K562 (cell line): ENCODE results near the gene IQSEC3. TPM values are rescaled to one million over a fixed set of nuclear protein-coding genes. Genes with fewer than 3 reads are reported as not detected.

ENCODE experiments used
- ATAC-seq: fragments of 200-7000 bp; cut with Tn5 transposase; 3 replicates; pipeline ENCODE4 v1.9.1; 2020; ENCODE audit warnings: moderate library complexity
- BruUV-seq: library from RNA; stranded (reverse); fragments of 400-500 nt; replicated peaks from 2 replicates; lab custom pipeline; 2021; lab: Mats Ljungman, UMichigan
- CTCF ChIA-PET: fragments of 300-600 bp; formaldehyde crosslinking; extraction: SDS; loops from one replicate; lab custom pipeline; 2021; ENCODE audit warnings: low intra/inter-chr PET ratio; lab: Yijun Ruan, JAX
- POLR2A ChIA-PET: fragments of 300-600, 350-650 bp; sonication (Branson Sonifier 250); formaldehyde crosslinking; extraction: SDS; loops from one replicate; lab custom pipeline; 2021; ENCODE audit warnings: antibody characterized with exemption, inconsistent platforms; lab: Yijun Ruan, JAX
- DNase-seq, 4 experiments: peaks; one replicate each; pipeline versions ENCODE4 v3.0.0 to v3.0.0-alpha.2; 2011 to 2018; ENCODE audit warnings: low spot score in 3 of 4, mixed read lengths in 3 of 4; ENCODE audit errors: extremely low read depth in 1 of 4
- FAIRE-seq: peaks from 2 replicates; lab custom pipeline; 2011; peaks lifted over from hg19 to GRCh38; lab: Jason Lieb, UNC
- H2AFZ ChIP-seq: 2 replicates; pipeline ENCODE4 v1.6.0; 2011; ENCODE audit warnings: low read depth, low read length, control low read depth, inconsistent platforms
- H3K27ac ChIP-seq: fragments of 200-600 bp; 3 replicates; pipeline ENCODE4 v1.8.0; 2011; ENCODE audit warnings: low read depth, mild to moderate bottlenecking, control low read depth, inconsistent platforms, low read length, moderate library complexity, mixed read lengths; ENCODE audit errors: extremely low read depth
- H3K27me3 ChIP-seq, 2 experiments: fragments of 300-600 bp in 1 of 2; 2 replicates in 1 of 2; 3 replicates in 1 of 2; pipeline versions ENCODE4 v1.6.0 to v1.8.0; 2011; ENCODE audit warnings: inconsistent platforms in 2 of 2, low read length in 2 of 2, mild to moderate bottlenecking in 1 of 2, mixed read lengths in 1 of 2, moderate library complexity in 1 of 2; ENCODE audit not compliant: control insufficient read depth in 2 of 2, insufficient read depth in 2 of 2
- H3K36me3 ChIP-seq: fragments of 300-600 bp; 3 replicates; pipeline ENCODE4 v1.8.0; 2011; ENCODE audit warnings: mild to moderate bottlenecking, low read length, inconsistent platforms; ENCODE audit not compliant: control insufficient read depth, insufficient read depth
- H3K4me1 ChIP-seq, 2 experiments: fragments of 200-600 bp in 1 of 2; replicated peaks in 1 of 2; 2 replicates in 1 of 2; 3 replicates in 1 of 2; pipeline versions ENCODE4 v1.5.1 to v1.8.0; 2011; ENCODE audit warnings: inconsistent platforms in 2 of 2, low read length in 2 of 2, mild to moderate bottlenecking in 1 of 2, mixed read lengths in 1 of 2, moderate library complexity in 1 of 2; ENCODE audit not compliant: control insufficient read depth in 2 of 2, insufficient read depth in 2 of 2
- H3K4me2 ChIP-seq: 2 replicates; pipeline ENCODE4 v1.6.1; 2011; ENCODE audit warnings: low read length, control low read depth, inconsistent platforms, mixed read lengths; ENCODE audit not compliant: insufficient read depth
- H3K4me3 ChIP-seq: fragments of 200-600 bp; sonication (generic), shearing (Covaris generic); 2 replicates; pipeline ENCODE4 v1.5.1; 2016; ENCODE audit warnings: control low read depth, inconsistent platforms
- H3K79me2 ChIP-seq: fragments of 200-600 bp; 3 replicates; pipeline ENCODE4 v1.8.0; 2011; ENCODE audit warnings: low read length, inconsistent platforms; ENCODE audit not compliant: control insufficient read depth, insufficient read depth
- H3K9ac ChIP-seq, 2 experiments: 2 replicates each; pipeline versions ENCODE4 v1.6.0 to v1.6.1; 2011; ENCODE audit warnings: low read depth in 2 of 2, low read length in 2 of 2, control low read depth in 1 of 2, inconsistent platforms in 1 of 2, mild to moderate bottlenecking in 1 of 2, mixed read lengths in 1 of 2; ENCODE audit not compliant: insufficient read depth in 1 of 2
- H3K9me1 ChIP-seq: one replicate; pipeline ENCODE4 v1.6.0; 2011; ENCODE audit warnings: inconsistent platforms, mild to moderate bottlenecking, low read length, moderate library complexity; ENCODE audit not compliant: control insufficient read depth, insufficient read depth
- H3K9me3 ChIP-seq: replicated peaks from 2 replicates; pipeline ENCODE4 v1.5.1; 2011; ENCODE audit warnings: low read depth, low read length, inconsistent platforms; ENCODE audit not compliant: control insufficient read depth, insufficient read depth
- H4K20me1 ChIP-seq: replicated peaks from 2 replicates; pipeline ENCODE4 v1.6.1; 2011; ENCODE audit warnings: low read length, inconsistent platforms, mixed read lengths; ENCODE audit not compliant: control insufficient read depth, insufficient read depth
- ASH1L ChIP-seq: fragments of 450-650 bp; IDR thresholded peaks from 2 replicates; pipeline ENCODE4 v1.6.1; 2018; ENCODE audit warnings: borderline replicate concordance, mild to moderate bottlenecking, low read depth; ENCODE audit not compliant: partially characterized antibody
- ID3 ChIP-seq, 2 experiments: fragments of 250-450 bp in 1 of 2; fragments of 450-650 bp in 1 of 2; sonication (Bioruptor Pico) in 1 of 2; IDR thresholded peaks; 2 replicates each; pipeline versions ENCODE4 v1.6.1 to v1.8.0; 2016 to 2021; ENCODE audit warnings: mild to moderate bottlenecking in 2 of 2, moderate library complexity in 2 of 2, missing compliant biosample characterization in 1 of 2, missing genetic modification characterization in 1 of 2
- KAT7 ChIP-seq: sonication (generic); formaldehyde crosslinking; IDR thresholded peaks from 2 replicates; pipeline ENCODE4 v1.8.0; 2022; ENCODE audit warnings: missing genetic modification reagents, mild to moderate bottlenecking, borderline replicate concordance
- MCM3 ChIP-seq: fragments of 450-650 bp; IDR thresholded peaks from 2 replicates; pipeline ENCODE4 v1.6.1; 2016
- NFYB ChIP-seq: IDR thresholded peaks from 2 replicates; pipeline ENCODE4 v1.6.1; 2011; ENCODE audit warnings: mild to moderate bottlenecking, moderate library complexity; ENCODE audit not compliant: insufficient read length; ENCODE audit errors: extremely low read depth
- PHTF2 ChIP-seq: fragments of 250-450 bp; sonication (Bioruptor Pico); IDR thresholded peaks from 2 replicates; pipeline ENCODE4 v1.5.0; 2021; ENCODE audit warnings: mild to moderate bottlenecking
- SIX5 ChIP-seq, 2 experiments: IDR thresholded peaks; 2 replicates each; pipeline ENCODE4 v1.6.1; 2011; ENCODE audit warnings: low read length in 2 of 2, borderline replicate concordance in 1 of 2, low read depth in 1 of 2, mild to moderate bottlenecking in 1 of 2, moderate library complexity in 1 of 2; ENCODE audit not compliant: insufficient read depth in 1 of 2
- ZNF75A ChIP-seq: fragments of 450-650 bp; formaldehyde crosslinking; IDR thresholded peaks from 2 replicates; pipeline ENCODE4 v1.4.0; 2020; ENCODE audit warnings: mild to moderate bottlenecking
- ZNF780A ChIP-seq: fragments of 250-450 bp; sonication (Bioruptor Pico); IDR thresholded peaks from 2 replicates; pipeline ENCODE4 v1.5.0; 2021; ENCODE audit warnings: mild to moderate bottlenecking
- WGBS: fragments of 100-300 bp; shearing (Covaris generic); methylation state at CpG from one replicate; pipeline ENCODE4 v1.1.6; 2016; ENCODE audit warnings: low coverage, mixed read lengths; ENCODE audit not compliant: insufficient coverage; ENCODE audit errors: missing lambda C conversion rate; 5-methylcytosine and 5-hydroxymethylcytosine counted together
- in situ Hi-C: fragments of 300-500 bp; cut with MboI; formaldehyde crosslinking; loops from 4 replicates; pipeline ENCODE4 v1.15.0; 2018; ENCODE audit warnings: inconsistent platforms, mixed read lengths
- intact Hi-C: fragments of 100-400 bp; cut with micrococcal nuclease; formaldehyde crosslinking; loops from 2 replicates; pipeline ENCODE4 v1.14.2; 2022
- polyA plus RNA-seq, 8 experiments: library from polyadenylated mRNA; depleted of rRNA in 4 of 8; stranded (reverse) in 5 of 8; unstranded in 3 of 8; fragments of >200 nt; fragmentation: Nextera tagmentation in 2 of 8; fragmentation: Illumina TruSeq in 1 of 8; extraction: Ambion mirVana in 2 of 8; extraction: Trizol in 1 of 8; gene quantifications; 2 replicates each; pipeline versions ENCODE4 v1.2.1 to v1.2.3, GENCODE V29; 2011 to 2014; ENCODE audit warnings: inconsistent platforms in 1 of 8, missing spikeins in 1 of 8
- total RNA-seq, 7 experiments: library from RNA; depleted of rRNA in 6 of 7; stranded (reverse); fragments of >200 nt in 6 of 7; fragmentation: Illumina TruSeq in 2 of 7; extraction: Trizol in 2 of 7; gene quantifications; 2 replicates each; pipeline versions ENCODE4 v1.2.1 to v1.2.3, GENCODE V29; 2011 to 2021; ENCODE audit warnings: low replicate concordance in 1 of 7
- TF ChIP-seq, protein P1 (sequence below): fragments of 450-650 bp; formaldehyde crosslinking; IDR thresholded peaks from 2 replicates; pipeline ENCODE4 v1.4.0; 2020; ENCODE audit warnings: mild to moderate bottlenecking

Gene IQSEC3
- total and polyA plus RNA-seq, 9 of the 15 experiments (the other 6 are each of a cell fraction or from before 2014, with no cell fraction given) = under 0.01 to 0.25 (median 0.08) TPM; not detected in 3

GRCh38 chr12:84056-84455, 17.5 kb downstream of the IQSEC3 start:
- no peak for DNase-seq
- Histone ChIP-seq H3K27ac (no peak overlapping the region), H3K79me2 (no peaks in the 10 kb centered on the region), H4K20me1 (no peaks in the 10 kb centered on the region), H3K4me1 (peaks cover 5 to 14% of the 10 kb centered on the region in 2 experiments; a peak in 4 of 5 replicates), H3K4me3 (no peak overlapping the region), H2AFZ (no peak overlapping the region), H3K4me2 (no peak overlapping the region), H3K9ac (peak overlapping the region in 1 of 2 experiments; percentile 43; a peak in 1 of 4 replicates), H3K36me3 (no peaks in the 10 kb centered on the region), H3K27me3 (no peaks in the 10 kb centered on the region), H3K9me1 (no peaks in the 10 kb centered on the region), H3K9me3 (no peaks in the 10 kb centered on the region)
- BruUV-seq = no TSS peak
- FAIRE-seq = no peak
- 21% methylated on average over 6 of the region's 6 CpGs for WGBS
- in situ Hi-C loops = no loop called here
- no peak for ATAC-seq
- POLR2A ChIA-PET = no interaction called here
- intact Hi-C loops = no loop called here
- CTCF ChIA-PET = no interaction called here
- TF ChIP-seq ZNF780A (CRISPR knock-in tag) (no peak), NFYB (no peak), ID3 (CRISPR knock-in tag; IDR thresholded peaks at IDR 0.05) (no peak), ID3 (tag; IDR thresholded peaks at IDR 0.05) (no peak), ASH1L (no peak), PHTF2 (CRISPR knock-in tag) (no peak), MCM3 (no peak), SIX5 (IDR thresholded peaks at IDR 0.05; ENCODE audit: borderline replicate concordance in 1 of 2, insufficient read depth in 1 of 2, low read depth in 1 of 2, low read length in 2 of 2) (no peak), ZNF75A (CRISPR knock-in tag) (no peak), KAT7 (CRISPR knock-in tag) (no peak)
- TF ChIP-seq, protein P1, sequence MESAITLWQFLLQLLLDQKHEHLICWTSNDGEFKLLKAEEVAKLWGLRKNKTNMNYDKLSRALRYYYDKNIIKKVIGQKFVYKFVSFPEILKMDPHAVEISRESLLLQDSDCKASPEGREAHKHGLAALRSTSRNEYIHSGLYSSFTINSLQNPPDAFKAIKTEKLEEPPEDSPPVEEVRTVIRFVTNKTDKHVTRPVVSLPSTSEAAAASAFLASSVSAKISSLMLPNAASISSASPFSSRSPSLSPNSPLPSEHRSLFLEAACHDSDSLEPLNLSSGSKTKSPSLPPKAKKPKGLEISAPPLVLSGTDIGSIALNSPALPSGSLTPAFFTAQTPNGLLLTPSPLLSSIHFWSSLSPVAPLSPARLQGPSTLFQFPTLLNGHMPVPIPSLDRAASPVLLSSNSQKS (CRISPR knock-in tag) = no peak
